ENCODE data around the gene GRWD1. TPM values are rescaled to one million over a fixed set of nuclear protein-coding genes. Genes with fewer than 3 reads are reported as not detected.

The GRWD1 gene
- total and polyA plus RNA-seq, 7 donors = 7.8 to 25.5 (median 16.4) TPM

Other genes with a start within 250 kb of the GRWD1 start
- 10 to 100 TPM; 14.2 to 37.7 (median 24.7) TPM for gene CARD8, start 190.1 kb upstream of the GRWD1 start, total RNA-seq
- gene CARD8, start 190.1 kb upstream of the GRWD1 start, polyA plus RNA-seq = 10 to 100 TPM in 1 of 3 donors, 1 to 10 TPM in 2; 6.0 to 31.0 (median 8.1) TPM
- not detected for gene ZNF114, start 175.9 kb upstream of the GRWD1 start, total RNA-seq
- gene ZNF114, start 175.9 kb upstream of the GRWD1 start, polyA plus RNA-seq = under 1 TPM in 1 of 3 donors, not detected in 2; 0.26 TPM
- gene EMP3, start 120.4 kb upstream of the GRWD1 start, total RNA-seq = 10 to 100 TPM; 60.4 to 77.1 (median 69.7) TPM
- 10 to 100 TPM; 21.7 to 47.7 (median 42.0) TPM for gene EMP3, start 120.4 kb upstream of the GRWD1 start, polyA plus RNA-seq
- 1 to 10 TPM; 5.4 to 8.9 (median 6.8) TPM for gene TMEM143, start 82.0 kb upstream of the GRWD1 start, total RNA-seq
- gene TMEM143, start 82.0 kb upstream of the GRWD1 start, polyA plus RNA-seq = 1 to 10 TPM; 4.2 to 8.7 (median 5.4) TPM
- not detected for gene SYNGR4, start 81.6 kb upstream of the GRWD1 start, total RNA-seq
- under 1 TPM in 1 of 3 donors, not detected in 2; 0.25 TPM for gene SYNGR4, start 81.6 kb upstream of the GRWD1 start, polyA plus RNA-seq
- 100 to 1,000 TPM in 1 of 4 donors, 10 to 100 TPM in 3; 61.5 to 109 (median 71.1) TPM for gene KDELR1, start 54.4 kb upstream of the GRWD1 start, total RNA-seq
- 100 to 1,000 TPM in 1 of 3 donors, 10 to 100 TPM in 2; 74.7 to 195 (median 87.7) TPM for gene KDELR1, start 54.4 kb upstream of the GRWD1 start, polyA plus RNA-seq
- under 1 TPM in 3 of 4 donors, not detected in 1; under 0.01 to 0.36 (median 0.16) TPM for gene GRIN2D, start 52.3 kb upstream of the GRWD1 start, total RNA-seq
- gene GRIN2D, start 52.3 kb upstream of the GRWD1 start, polyA plus RNA-seq = under 1 TPM in 1 of 3 donors, not detected in 2; 0.26 TPM
- 1 to 10 TPM in 1 of 4 donors, under 1 TPM in 3; 0.16 to 1.4 (median 0.49) TPM for gene KCNJ14, start 9.6 kb downstream of the GRWD1 start, total RNA-seq
- under 1 TPM in 2 of 3 donors, not detected in 1; under 0.01 to 0.61 TPM for gene KCNJ14, start 9.6 kb downstream of the GRWD1 start, polyA plus RNA-seq
- 10 to 100 TPM; 30.0 to 49.3 (median 35.8) TPM for gene CYTH2, start 23.4 kb downstream of the GRWD1 start, total RNA-seq
- gene CYTH2, start 23.4 kb downstream of the GRWD1 start, polyA plus RNA-seq = 10 to 100 TPM; 52.8 to 71.4 (median 64.9) TPM
- 1 to 10 TPM in 1 of 4 donors, under 1 TPM in 1, not detected in 2; 0.14 to 1.1 TPM for gene LMTK3, start 65.9 kb downstream of the GRWD1 start, total RNA-seq
- 1 to 10 TPM in 1 of 3 donors, under 1 TPM in 1, not detected in 1; 0.23 to 1.7 TPM for gene LMTK3, start 65.9 kb downstream of the GRWD1 start, polyA plus RNA-seq
- under 1 TPM in 1 of 4 donors, not detected in 3; 0.82 TPM for gene SULT2B1, start 106.2 kb downstream of the GRWD1 start, total RNA-seq
- gene SULT2B1, start 106.2 kb downstream of the GRWD1 start, polyA plus RNA-seq = 1 to 10 TPM; 1.2 to 2.8 (median 2.4) TPM
- not detected for gene SPACA4, start 160.8 kb downstream of the GRWD1 start, total RNA-seq
- under 1 TPM in 1 of 3 donors, not detected in 2; 0.34 TPM for gene SPACA4, start 160.8 kb downstream of the GRWD1 start, polyA plus RNA-seq
- not detected for gene FAM83E, start 169.1 kb downstream of the GRWD1 start, total RNA-seq
- 100 to 1,000 TPM; 109 to 168 (median 125) TPM for gene FAM83E, start 169.1 kb downstream of the GRWD1 start, polyA plus RNA-seq
- gene RPL18, start 173.2 kb downstream of the GRWD1 start, total RNA-seq = 1,000 to 10,000 TPM; 2,699 to 3,791 (median 2,810) TPM
- 1,000 to 10,000 TPM; 2,118 to 3,330 (median 2,641) TPM for gene RPL18, start 173.2 kb downstream of the GRWD1 start, polyA plus RNA-seq
- gene SPHK2, start 173.5 kb downstream of the GRWD1 start, total RNA-seq = 10 to 100 TPM in 3 of 4 donors, 1 to 10 TPM in 1; 10.0 to 16.9 (median 12.8) TPM
- 10 to 100 TPM; 18.0 to 45.6 (median 33.5) TPM for gene SPHK2, start 173.5 kb downstream of the GRWD1 start, polyA plus RNA-seq
- gene DBP, start 191.4 kb downstream of the GRWD1 start, total RNA-seq = 10 to 100 TPM; 10.5 to 14.1 (median 11.9) TPM
- gene DBP, start 191.4 kb downstream of the GRWD1 start, polyA plus RNA-seq = 10 to 100 TPM in 1 of 3 donors, 1 to 10 TPM in 2; 6.2 to 10.2 (median 9.8) TPM
- gene CA11, start 200.2 kb downstream of the GRWD1 start, total RNA-seq = 10 to 100 TPM in 3 of 4 donors, 1 to 10 TPM in 1; 10.0 to 29.6 (median 14.7) TPM
- gene CA11, start 200.2 kb downstream of the GRWD1 start, polyA plus RNA-seq = 10 to 100 TPM in 2 of 3 donors, 1 to 10 TPM in 1; 2.1 to 13.2 (median 11.6) TPM
- gene NTN5, start 227.0 kb downstream of the GRWD1 start, total RNA-seq = 1 to 10 TPM in 1 of 4 donors, under 1 TPM in 1, not detected in 2; 0.49 to 1.2 TPM
- under 1 TPM in 1 of 3 donors, not detected in 2; 0.32 TPM for gene NTN5, start 227.0 kb downstream of the GRWD1 start, polyA plus RNA-seq
- gene FUT2, start 250.0 kb downstream of the GRWD1 start, total RNA-seq = not detected
- 10 to 100 TPM; 37.2 to 62.7 (median 59.4) TPM for gene FUT2, start 250.0 kb downstream of the GRWD1 start, polyA plus RNA-seq